H1 (cell line): ENCODE measurements around the gene LIG3. TPM values are rescaled to one million over a fixed set of nuclear protein-coding genes. Genes with fewer than 3 reads are reported as not detected.

Experiments used
- CTCF ChIA-PET: fragments of 300-600 bp; sonication (Branson Sonifier 250); formaldehyde crosslinking; loops from one replicate; lab custom pipeline; 2021; ENCODE audit not compliant: partially characterized antibody; lab: Charles Lee
- POLR2A ChIA-PET: fragments of 300-600 bp; sonication (Branson Sonifier 250); formaldehyde crosslinking; loops from one replicate; lab custom pipeline; 2021; ENCODE audit warnings: inconsistent platforms; ENCODE audit not compliant: partially characterized antibody; lab: Charles Lee
- DNase-seq, 2 experiments: peaks; one replicate each; pipeline versions ENCODE4 v3.0.0 to v3.0.0-alpha.2; 2010 to 2022; ENCODE audit warnings: low spot score in 2 of 2, low read depth in 1 of 2, mixed read lengths in 1 of 2
- FAIRE-seq: peaks from 2 replicates; lab custom pipeline; 2011; peaks lifted over from hg19 to GRCh38; lab: Jason Lieb, UNC
- H2AFZ ChIP-seq: 2 replicates; pipeline ENCODE4 v1.8.1; 2012; ENCODE audit warnings: low read length, inconsistent platforms
- H2AK5ac ChIP-seq: 2 replicates; pipeline ENCODE4 v1.6.1; 2013; ENCODE audit warnings: low read depth, low read length
- H2BK120ac ChIP-seq: replicated peaks from 2 replicates; pipeline ENCODE3; 2013; ENCODE audit warnings: low read depth, low read length, inconsistent platforms
- H2BK12ac ChIP-seq: 2 replicates; pipeline ENCODE4 v1.6.1; 2013; ENCODE audit warnings: low read depth, low read length
- H2BK15ac ChIP-seq: 2 replicates; pipeline ENCODE4 v1.6.1; 2013; ENCODE audit warnings: low read length
- H2BK20ac ChIP-seq: 2 replicates; pipeline ENCODE4 v1.6.1; 2013; ENCODE audit warnings: low read length
- H2BK5ac ChIP-seq: 2 replicates; pipeline ENCODE4 v1.6.1; 2013; ENCODE audit warnings: low read depth, low read length
- H3K14ac ChIP-seq: 2 replicates; pipeline ENCODE4 v1.6.1; 2013; ENCODE audit warnings: inconsistent platforms; ENCODE audit not compliant: insufficient read length
- H3K18ac ChIP-seq: 2 replicates; pipeline ENCODE4 v1.6.1; 2013; ENCODE audit warnings: low read length; ENCODE audit errors: extremely low read depth
- H3K23ac ChIP-seq: 2 replicates; pipeline ENCODE4 v1.6.1; 2013; ENCODE audit warnings: inconsistent platforms; ENCODE audit not compliant: insufficient read length
- H3K23me2 ChIP-seq: 2 replicates; pipeline ENCODE4 v1.6.1; 2013; ENCODE audit warnings: low read depth, low read length
- H3K27ac ChIP-seq: 2 replicates; pipeline ENCODE4 v1.6.1; 2011; ENCODE audit warnings: low read depth, low read length, inconsistent platforms
- H3K27me3 ChIP-seq, 4 experiments: replicated peaks in 1 of 4; 1 replicate in 1 of 4; 2 replicates in 3 of 4; pipeline versions ENCODE4 v1.6.1 to v1.8.1; 2011 to 2013; ENCODE audit warnings: low read length in 3 of 4, mild to moderate bottlenecking in 3 of 4, inconsistent platforms in 2 of 4, mixed read lengths in 2 of 4, moderate library complexity in 1 of 4; ENCODE audit not compliant: control insufficient read depth in 3 of 4, insufficient read depth in 3 of 4; ENCODE audit errors: extremely low read depth in 1 of 4
- H3K36me3 ChIP-seq, 4 experiments: 2 replicates each; pipeline versions ENCODE4 v1.6.1 to v1.8.1; 2011 to 2013; ENCODE audit warnings: mild to moderate bottlenecking in 4 of 4, low read length in 3 of 4, moderate library complexity in 2 of 4, control low read depth in 1 of 4, inconsistent platforms in 1 of 4; ENCODE audit not compliant: insufficient read depth in 4 of 4, control insufficient read depth in 2 of 4
- H3K4ac ChIP-seq: replicated peaks from 2 replicates; pipeline ENCODE3; 2013; ENCODE audit warnings: low read length, low read depth, mixed read lengths, inconsistent platforms; ENCODE audit not compliant: insufficient read length
- H3K4me1 ChIP-seq, 4 experiments: replicated peaks in 1 of 4; 1 replicate in 1 of 4; 2 replicates in 3 of 4; pipeline versions ENCODE4 v1.6.1 to v1.8.1; 2011 to 2013; ENCODE audit warnings: low read length in 3 of 4, inconsistent platforms in 2 of 4, mixed read lengths in 1 of 4; ENCODE audit not compliant: insufficient read depth in 4 of 4, control insufficient read depth in 3 of 4
- H3K4me2 ChIP-seq, 2 experiments: 2 replicates each; pipeline versions ENCODE4 v1.6.1 to v1.8.1; 2011 to 2013; ENCODE audit warnings: low read depth in 2 of 2, low read length in 2 of 2, control low read depth in 1 of 2, inconsistent platforms in 1 of 2, mild to moderate bottlenecking in 1 of 2; ENCODE audit not compliant: insufficient read depth in 1 of 2
- H3K4me3 ChIP-seq, 4 experiments: fragments of 200-600, 300-600 bp in 1 of 4; sonication (generic), shearing (Covaris generic), sonication (Bioruptor Twin) in 1 of 4; 2 replicates each; pipeline versions ENCODE4 v1.5.1 to v1.8.1; 2011 to 2016; ENCODE audit warnings: low read length in 4 of 4, low read depth in 3 of 4, control low read depth in 2 of 4, inconsistent platforms in 2 of 4, mild to moderate bottlenecking in 2 of 4, mixed read lengths in 1 of 4, moderate library complexity in 1 of 4; ENCODE audit not compliant: insufficient read depth in 2 of 4; ENCODE audit errors: extremely low read depth in 1 of 4
- H3K56ac ChIP-seq: replicated peaks from 2 replicates; pipeline ENCODE3; 2013; ENCODE audit warnings: low read depth, mild to moderate bottlenecking, mixed read lengths, low read length, inconsistent platforms; ENCODE audit not compliant: insufficient read length
- H3K79me1 ChIP-seq: 2 replicates; pipeline ENCODE4 v1.6.1; 2013; ENCODE audit warnings: low read depth, low read length, control low read depth
- H3K79me2 ChIP-seq, 2 experiments: 2 replicates each; pipeline versions ENCODE4 v1.6.1 to v1.8.1; 2012 to 2013; ENCODE audit warnings: low read length in 2 of 2, mild to moderate bottlenecking in 2 of 2, inconsistent platforms in 1 of 2; ENCODE audit not compliant: insufficient read depth in 2 of 2, control insufficient read depth in 1 of 2
- H3K9ac ChIP-seq, 4 experiments: replicated peaks in 1 of 4; 1 replicate in 1 of 4; 2 replicates in 3 of 4; pipeline versions ENCODE4 v1.6.1 to v1.8.1; 2011 to 2013; ENCODE audit warnings: low read depth in 3 of 4, low read length in 3 of 4, control low read depth in 2 of 4, mild to moderate bottlenecking in 2 of 4, moderate library complexity in 2 of 4, inconsistent platforms in 1 of 4; ENCODE audit errors: extremely low read depth in 1 of 4
- H3K9me3 ChIP-seq, 2 experiments: 2 replicates each; pipeline versions ENCODE4 v1.6.1 to v1.8.1; 2012 to 2013; ENCODE audit warnings: mild to moderate bottlenecking in 2 of 2, moderate library complexity in 2 of 2, control low read depth in 1 of 2, inconsistent platforms in 1 of 2, low read depth in 1 of 2, low read length in 1 of 2, mixed read lengths in 1 of 2; ENCODE audit not compliant: insufficient read depth in 2 of 2
- H4K20me1 ChIP-seq, 2 experiments: replicated peaks in 1 of 2; 2 replicates each; pipeline versions ENCODE3 to v1.8.1; 2011 to 2013; ENCODE audit warnings: inconsistent platforms in 2 of 2, low read length in 2 of 2, mild to moderate bottlenecking in 1 of 2; ENCODE audit not compliant: insufficient read depth in 2 of 2, control insufficient read depth in 1 of 2
- H4K5ac ChIP-seq: 2 replicates; pipeline ENCODE4 v1.6.1; 2013; ENCODE audit warnings: low read length, low read depth, mixed read lengths, inconsistent platforms; ENCODE audit not compliant: insufficient read length
- H4K8ac ChIP-seq: 2 replicates; pipeline ENCODE4 v1.8.0; 2013; ENCODE audit warnings: mild to moderate bottlenecking, moderate library complexity, low read length, inconsistent platforms; ENCODE audit not compliant: insufficient read depth; ENCODE audit errors: extremely low read depth
- H4K91ac ChIP-seq: replicated peaks from 2 replicates; pipeline ENCODE3; 2013; ENCODE audit warnings: low read length, mixed read lengths, inconsistent platforms; ENCODE audit not compliant: insufficient read length
- RNF2 ChIP-seq: fragments of 200-900, 300-1000 bp; sonication (generic); IDR thresholded peaks from 2 replicates; pipeline ENCODE4 v1.7.1; 2016; ENCODE audit warnings: borderline replicate concordance, low read depth, mild to moderate bottlenecking, antibody characterized with exemption, low read length; ENCODE audit not compliant: poor library complexity, severe bottlenecking; ENCODE audit errors: missing control alignments
- WGBS, 2 experiments: shearing (Covaris generic) in 1 of 2; methylation state at CpG; one replicate each; pipeline versions ENCODE4 v1.1.6 to v1.1.7; 2013 to 2015; ENCODE audit warnings: low lambda C conversion rate in 2 of 2, mixed read lengths in 2 of 2, inconsistent platforms in 1 of 2, low coverage in 1 of 2, missing lambda C conversion rate in 1 of 2; ENCODE audit not compliant: insufficient replicate concordance in 2 of 2, insufficient coverage in 1 of 2, insufficient read length in 1 of 2; ENCODE audit errors: extremely low coverage in 1 of 2, missing lambda C conversion rate in 1 of 2; 5-methylcytosine and 5-hydroxymethylcytosine counted together
- polyA plus RNA-seq, 7 experiments: library from polyadenylated mRNA; depleted of rRNA in 3 of 7; stranded (reverse) in 5 of 7; unstranded in 2 of 7; fragments of >200 nt in 5 of 7; fragments of 200-250 nt in 2 of 7; gene quantifications; 1 replicate in 5 of 7; 2 replicates in 1 of 7; 4 replicates in 1 of 7; pipeline versions ENCODE4 v1.2.1 to v1.2.3, GENCODE V29; 2011 to 2013; ENCODE audit warnings: missing spikeins in 2 of 7, mixed read lengths in 2 of 7
- total RNA-seq: library from RNA; stranded (reverse); fragmentation: NEBNext Ultra II Directional; extraction: Animal tissue kit (Norgen Biotek cat#: 25700); gene quantifications from 2 replicates; pipeline ENCODE4 v1.2.1, GENCODE V29; 2021

LIG3 gene
- total and polyA plus RNA-seq, 2 of the 8 experiments (the other 6 are each of a cell fraction or from before 2014, with no cell fraction given): 63.6 to 89.3 TPM

DNA sequence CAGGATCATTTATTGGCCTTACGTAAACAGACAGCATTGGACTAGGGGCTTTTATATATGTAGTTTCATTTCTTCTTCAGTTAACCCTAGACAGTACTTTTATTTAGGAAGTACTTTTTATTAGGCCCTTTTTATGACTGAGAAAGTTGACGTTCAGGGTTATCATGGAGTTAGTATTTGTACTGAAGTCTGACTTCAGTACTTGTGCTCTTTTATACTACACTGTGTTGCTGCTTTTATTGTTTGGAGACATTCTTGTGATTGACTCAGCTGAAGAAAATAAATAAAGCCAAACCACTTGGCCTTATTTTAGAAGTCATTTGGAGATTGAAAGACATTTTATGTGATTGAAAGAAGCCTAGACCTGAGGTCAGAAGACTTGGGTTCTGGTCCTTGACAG, 6.9 kb downstream of the LIG3 start:
- no peak for FAIRE-seq
- Histone ChIP-seq H3K79me1 (peaks cover 7% of the 10 kb centered on the region; the same call in 1 of the 2 replicates), H2BK120ac (no peak overlapping the region), H3K4ac (no peak overlapping the region), H2AK5ac (no peak overlapping the region), H4K8ac (no peak overlapping the region), H3K4me3 (no peak overlapping the region), H3K27ac (no peak overlapping the region), H3K79me2 (peaks cover 3 to 40% of the 10 kb centered on the region in 2 experiments), H3K4me2 (no peak overlapping the region), H3K4me1 (no peaks in the 10 kb centered on the region), H3K36me3 (peaks cover 24 to 78% (median 53%) of the 10 kb centered on the region in 4 experiments), H3K9me3 (no peaks in the 10 kb centered on the region), H3K23ac (no peak overlapping the region), H2BK12ac (no peak overlapping the region), H4K5ac (no peak overlapping the region), H4K20me1 (peaks cover 5 to 11% of the 10 kb centered on the region in 2 experiments), H4K91ac (no peak overlapping the region), H2BK20ac (no peak overlapping the region), H2BK15ac (no peak overlapping the region), H3K9ac (no peak overlapping the region), H3K27me3 (no peaks in the 10 kb centered on the region), H3K23me2 (no peaks in the 10 kb centered on the region), H3K56ac (no peak overlapping the region), H3K18ac (no peak overlapping the region), H2AFZ (no peak overlapping the region), H3K14ac (no peak overlapping the region), H2BK5ac (no peak overlapping the region)
- POLR2A ChIA-PET: interaction anchor here (1.0 to 1.3 kb wide), 2 partner anchors 102 to 141 kb away, joined by 3 read pairs; no protein-coding TSS in a partner anchor
- CTCF ChIA-PET: no interaction called here
- DNase-seq: no peak
- WGBS, 2 experiments: 92% methylated on average over 2 of the region's 2 CpGs; no CpG with 5 or more reads in 1 of the 2 experiments
- no peak for TF ChIP-seq RNF2
